Stomach (tissue), 9 donors: ENCODE results near the gene TRAF3IP1. TPM values are rescaled to one million over a fixed set of nuclear protein-coding genes. Genes with fewer than 3 reads are reported as not detected.
"Not testable (repeated sequence)": the region's sequence is repeated elsewhere in the genome, so short reads cannot be mapped to it uniquely, and the experiment has no call there.

Experiments
- DNase-seq, 2 donors: peaks; one replicate each; pipeline versions ENCODE4 v3.0.0 to v3.0.0-alpha.2; 2013 to 2019
- H3K27ac ChIP-seq, 5 donors: fragments of 200-600 bp in 4 of 5; sonication (generic) in 4 of 5; one replicate each; pipeline ENCODE4 v1.5.1; 2013 to 2019; ENCODE audit warnings: mild to moderate bottlenecking in 1 of 5, moderate library complexity in 1 of 5
- H3K27me3 ChIP-seq, 3 donors: fragments of 200-600 bp; sonication (generic); one replicate each; pipeline ENCODE4 v1.5.1; 2017 to 2019; ENCODE audit warnings: mixed run types in 1 of 3
- H3K36me3 ChIP-seq, 4 donors: fragments of 200-600 bp; sonication (generic); 1 replicate in 3 of 4; 2 replicates in 1 of 4; pipeline ENCODE4 v1.5.1; 2016 to 2019
- H3K4me1 ChIP-seq, 4 donors: fragments of 200-600 bp; sonication (generic); one replicate each; pipeline ENCODE4 v1.5.1; 2016 to 2019
- H3K4me3 ChIP-seq, 4 donors: fragments of 200-600 bp; sonication (generic) in 3 of 4; one replicate each; pipeline ENCODE4 v1.5.1; 2016 to 2019; ENCODE audit warnings: mild to moderate bottlenecking in 1 of 4
- H3K9me3 ChIP-seq, 4 donors: fragments of 200-600 bp; sonication (generic); one replicate each; pipeline ENCODE4 v1.5.1; 2016 to 2019
- EP300 ChIP-seq: sonication (generic); formaldehyde crosslinking; IDR thresholded peaks from one replicate; pipeline ENCODE4 v1.6.1; 2017; ENCODE audit warnings: antibody characterized with exemption
- POLR2A ChIP-seq, 4 donors: fragments of 450-650 bp; IDR thresholded peaks; one replicate each; pipeline ENCODE4 v1.6.1; 2016; ENCODE audit warnings: antibody characterized with exemption in 4 of 4, control low read depth in 2 of 4, mild to moderate bottlenecking in 1 of 4, moderate library complexity in 1 of 4
- POLR2AphosphoS5 ChIP-seq, 3 donors: sonication (generic); formaldehyde crosslinking; IDR thresholded peaks; one replicate each; pipeline ENCODE4 v1.6.1; 2016; ENCODE audit warnings: antibody characterized with exemption in 3 of 3
- WGBS, 5 donors: extraction: QIAGEN DNeasy Blood & Tissue Kit in 3 of 5; methylation state at CpG; one replicate each; pipeline versions ENCODE4 v1.1.5 to v1.1.7; 2013 to 2018; 5-methylcytosine and 5-hydroxymethylcytosine counted together
- intact Hi-C: fragments of 100-400 bp; cut with DNase I; formaldehyde crosslinking; loops from one replicate; pipeline ENCODE4 v1.15.1; 2023; ENCODE audit warnings: low total_unique reads
- polyA plus RNA-seq, 3 donors: library from polyadenylated mRNA; stranded (reverse); fragments of 200-250 nt; gene quantifications; one replicate each; pipeline ENCODE4 v1.2.3, GENCODE V29; 2013
- total RNA-seq, 5 donors: library from RNA; depleted of rRNA; stranded (reverse); fragments of >200 nt; gene quantifications; one replicate each; pipeline versions ENCODE4 v1.1.0 to v1.2.3, GENCODE V29; 2014 to 2016
- TF ChIP-seq, protein P1 (sequence below), 7 experiments: fragments of 450-650 bp in 4 of 7; fragments of 200-600 bp in 3 of 7; sonication (generic) in 3 of 7; IDR thresholded peaks; one replicate each; pipeline ENCODE4 v1.5.1; 2016 to 2019; ENCODE audit warnings: antibody characterized with exemption in 7 of 7, control low read depth in 2 of 7, mild to moderate bottlenecking in 1 of 7
- donor health status: healthy with polysubstance abuse.
- donor health status: Bipolar disorder and iron deficiency.
- donor health status: healthy.

Gene TRAF3IP1
- total and polyA plus RNA-seq, 8 donors: 0.58 to 21.1 (median 10.8) TPM

DNA sequence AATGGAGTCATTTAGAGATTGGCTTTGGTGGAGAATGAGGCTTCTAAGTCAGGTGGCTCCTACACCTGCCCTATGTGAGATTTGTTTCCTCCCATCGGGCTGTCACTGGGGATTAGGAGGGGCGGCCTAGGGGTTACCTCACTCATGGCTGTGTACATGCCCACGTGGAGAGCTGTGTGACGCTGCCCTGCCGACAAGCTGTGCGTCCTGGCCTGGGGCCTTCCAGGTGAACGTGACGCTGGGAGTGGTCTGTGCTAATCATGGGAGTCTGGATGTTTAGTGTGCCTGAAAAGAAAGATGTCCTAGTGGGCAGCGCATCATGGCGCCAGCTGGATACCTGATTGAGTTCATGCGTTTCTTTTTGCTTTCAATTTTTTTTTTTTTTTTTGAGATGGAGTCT, 120.4 kb downstream of the TRAF3IP1 start:
- peaks cover 20 to 63% (median 53%) of the 10 kb centered on the region in 4 donors for H3K36me3 ChIP-seq
- TF ChIP-seq, protein P1, sequence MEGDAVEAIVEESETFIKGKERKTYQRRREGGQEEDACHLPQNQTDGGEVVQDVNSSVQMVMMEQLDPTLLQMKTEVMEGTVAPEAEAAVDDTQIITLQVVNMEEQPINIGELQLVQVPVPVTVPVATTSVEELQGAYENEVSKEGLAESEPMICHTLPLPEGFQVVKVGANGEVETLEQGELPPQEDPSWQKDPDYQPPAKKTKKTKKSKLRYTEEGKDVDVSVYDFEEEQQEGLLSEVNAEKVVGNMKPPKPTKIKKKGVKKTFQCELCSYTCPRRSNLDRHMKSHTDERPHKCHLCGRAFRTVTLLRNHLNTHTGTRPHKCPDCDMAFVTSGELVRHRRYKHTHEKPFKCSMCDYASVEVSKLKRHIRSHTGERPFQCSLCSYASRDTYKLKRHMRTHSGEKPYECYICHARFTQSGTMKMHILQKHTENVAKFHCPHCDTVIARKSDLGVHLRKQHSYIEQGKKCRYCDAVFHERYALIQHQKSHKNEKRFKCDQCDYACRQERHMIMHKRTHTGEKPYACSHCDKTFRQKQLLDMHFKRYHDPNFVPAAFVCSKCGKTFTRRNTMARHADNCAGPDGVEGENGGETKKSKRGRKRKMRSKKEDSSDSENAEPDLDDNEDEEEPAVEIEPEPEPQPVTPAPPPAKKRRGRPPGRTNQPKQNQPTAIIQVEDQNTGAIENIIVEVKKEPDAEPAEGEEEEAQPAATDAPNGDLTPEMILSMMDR (IDR thresholded peaks at IDR 0.05): no peak
- TF ChIP-seq EP300 (no peak), POLR2AphosphoS5 (IDR thresholded peaks at IDR 0.05) (no peak), POLR2A (IDR thresholded peaks at IDR 0.05) (no peak)
- whole genome bisulfite sequencing, 5 donors: 95 to 98% (median 97%) methylated on average over 11 of the region's 11 CpGs
- H3K27ac ChIP-seq: peak overlapping the region in 1 of 5 donors; percentile 69
- no peak overlapping the region for H3K4me3 ChIP-seq
- peaks cover 13 to 51% (median 35%) of the 10 kb centered on the region in 4 donors for H3K4me1 ChIP-seq
- no peak for DNase-seq
- H3K9me3 ChIP-seq: no peaks in the 10 kb centered on the region
- intact Hi-C loops: no loop called here
- H3K27me3 ChIP-seq: no peaks in the 10 kb centered on the region

- Histone ChIP-seq H3K27ac (no peak overlapping the region), H3K36me3 (peaks cover 27 to 63% (median 53%) of the 10 kb centered on the region in 4 donors), H3K27me3 (no peaks in the 10 kb centered on the region), H3K4me1 (peaks cover 13 to 51% (median 35%) of the 10 kb centered on the region in 4 donors), H3K4me3 (no peak overlapping the region), H3K9me3 (no peaks in the 10 kb centered on the region)
- peak in 1 of 2 donors; percentile 43 for DNase-seq
- intact Hi-C loops: no loop called here
- 47 to 64% (median 57%) methylated on average over 17 of the region's 17 CpGs for WGBS, 5 donors
- TF ChIP-seq, protein P1 (IDR thresholded peaks at IDR 0.05): no peak
- TF ChIP-seq POLR2A (IDR thresholded peaks at IDR 0.05): no peak
- TF ChIP-seq POLR2AphosphoS5 (IDR thresholded peaks at IDR 0.05): no peak
- no peak for TF ChIP-seq EP300
These were observed 121.2 kb downstream of the TRAF3IP1 start for GRCh38 chr2:238441262-238442114.

DNA sequence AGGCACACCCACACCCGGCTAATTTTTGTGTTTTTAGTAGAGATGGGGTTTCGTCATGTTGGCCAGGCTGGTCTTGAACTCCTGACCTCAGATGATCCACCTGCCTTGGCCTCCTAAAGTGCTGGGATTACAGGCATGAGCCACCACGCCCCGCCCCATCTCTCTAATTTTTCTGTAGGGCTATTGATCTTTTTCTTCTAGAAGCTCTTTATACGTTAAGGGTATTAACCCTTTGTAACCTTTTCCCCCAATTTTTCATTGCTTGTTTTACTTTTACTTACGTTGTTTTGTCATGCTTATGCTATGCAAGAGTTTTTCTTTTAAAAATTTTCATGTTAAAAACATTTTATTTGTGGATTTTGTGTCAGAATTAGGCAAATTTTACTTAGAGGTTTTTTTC, 121.9 kb downstream of the TRAF3IP1 start:
- Histone ChIP-seq H3K4me1 (peaks cover 13 to 51% (median 35%) of the 10 kb centered on the region in 4 donors), H3K36me3 (peaks cover 35 to 65% (median 55%) of the 10 kb centered on the region in 4 donors)
- H3K27me3 ChIP-seq, H3K9me3 ChIP-seq, intact Hi-C loops, DNase-seq, H3K27ac ChIP-seq, H3K4me3 ChIP-seq: not testable (repeated sequence)
- WGBS, 5 donors: 66 to 73% (median 69%) methylated on average over 6 of the region's 6 CpGs

- peaks cover 43 to 71% (median 61%) of the 10 kb centered on the region in 4 donors for H3K36me3 ChIP-seq
- H3K4me3 ChIP-seq: no peak overlapping the region
- 96 to 98% (median 97%) methylated on average over 13 of the region's 13 CpGs for WGBS, 5 donors
- intact Hi-C loops: no loop called here
- no peak for DNase-seq
- no peaks in the 10 kb centered on the region for H3K27me3 ChIP-seq
- peaks cover 13 to 43% (median 28%) of the 10 kb centered on the region in 4 donors for H3K4me1 ChIP-seq
- H3K27ac ChIP-seq: no peak overlapping the region
- H3K9me3 ChIP-seq: no peaks in the 10 kb centered on the region
- TF ChIP-seq POLR2A (IDR thresholded peaks at IDR 0.05) (no peak), POLR2AphosphoS5 (IDR thresholded peaks at IDR 0.05) (no peak), EP300 (no peak)
- TF ChIP-seq, protein P1 (IDR thresholded peaks at IDR 0.05): no peak
These were observed 123.9 kb downstream of the TRAF3IP1 start for GRCh38 chr2:238444242-238444641.
